GM18517 (cell line): ENCODE results near the gene GRIN1.

Experiments used
- ATAC-seq: cut with Tn5 transposase; IDR thresholded peaks from one replicate; pipeline ENCODE4 v1.9.1; 2021; ENCODE audit warnings: mild to moderate bottlenecking, moderate library complexity; ENCODE audit not compliant: unreplicated experiment

GRIN1 gene

GRCh38 chr9:137161558-137162486, 22.9 kb downstream of the GRIN1 start:
- ATAC-seq, result no peak

- no peak for ATAC-seq
Measured at GRCh38 chr9:137162505-137163364, 23.8 kb downstream of the GRIN1 start.

GRCh38 chr9:137163365-137163715, 24.4 kb downstream of the GRIN1 start:
- ATAC-seq, result no peak

GRCh38 chr9:137163805-137164204, 24.9 kb downstream of the GRIN1 start:
- no peak for ATAC-seq

GRCh38 chr9:137164370-137165249, 25.7 kb downstream of the GRIN1 start:
- no peak for ATAC-seq

- no peak for ATAC-seq
Measured at GRCh38 chr9:137165250-137165836, 26.4 kb downstream of the GRIN1 start.

GRCh38 chr9:137166380-137167229, 27.7 kb downstream of the GRIN1 start:
- no peak for ATAC-seq

GRCh38 chr9:137167277-137167746, 28.4 kb downstream of the GRIN1 start:
- ATAC-seq, result no peak

- ATAC-seq, result no peak
Measured at GRCh38 chr9:137167747-137168572, 29.0 kb downstream of the GRIN1 start.

GRCh38 chr9:137168573-137168903, 29.6 kb downstream of the GRIN1 start:
- no peak for ATAC-seq

GRCh38 chr9:137168904-137169856, 30.2 kb downstream of the GRIN1 start:
- ATAC-seq, result no peak

- no peak for ATAC-seq
Measured at GRCh38 chr9:137169896-137170358, 31.0 kb downstream of the GRIN1 start, which contains the start of gene LRRC26. TSS of gene LRRC26 (minus strand) at chr9:137170051. CDS start at chr9:137169943, 108 bp downstream.

- ATAC-seq, result no peak
Measured at GRCh38 chr9:137170486-137171148, 31.7 kb downstream of the GRIN1 start.

GRCh38 chr9:137171149-137171900, 32.4 kb downstream of the GRIN1 start:
- no peak for ATAC-seq

- ATAC-seq, result no peak
Measured at GRCh38 chr9:137172901-137173795, 34.2 kb downstream of the GRIN1 start.
